HEK293 (cell line): ENCODE results near the gene NPIPA5.
"Not testable (repeated sequence)": the region's sequence is repeated elsewhere in the genome, so short reads cannot be mapped to it uniquely, and the experiment has no call there.

Experiments used
- CTCF ChIP-seq: fragments of 450-650 bp; formaldehyde crosslinking; IDR thresholded peaks from 2 replicates; pipeline ENCODE4 v1.5.1; 2016; ENCODE audit warnings: missing biosample characterization, missing genetic modification characterization
- PATZ1 ChIP-seq: fragments of 450-650 bp; formaldehyde crosslinking; IDR thresholded peaks from 2 replicates; pipeline ENCODE4 v1.5.1; 2016; ENCODE audit warnings: missing biosample characterization, missing genetic modification characterization
- TRIM28 ChIP-seq: IDR thresholded peaks from 2 replicates; pipeline ENCODE4 v1.6.1; 2011; ENCODE audit warnings: low read length, control low read depth, borderline replicate concordance
- ZBTB20 ChIP-seq: fragments of 450-650 bp; formaldehyde crosslinking; IDR thresholded peaks from 2 replicates; pipeline ENCODE4 v1.5.1; 2016; ENCODE audit warnings: missing biosample characterization, missing genetic modification characterization
- ZBTB26 ChIP-seq: fragments of 450-650 bp; formaldehyde crosslinking; optimal IDR thresholded peaks from 2 replicates; pipeline ENCODE3; 2016; ENCODE audit warnings: missing biosample characterization, mild to moderate bottlenecking, missing genetic modification characterization
- ZNF148 ChIP-seq: fragments of 450-650 bp; formaldehyde crosslinking; IDR thresholded peaks from 2 replicates; pipeline ENCODE4 v1.5.0; 2017; ENCODE audit warnings: missing biosample characterization, missing genetic modification characterization, borderline replicate concordance
- ZNF768 ChIP-seq: fragments of 450-650 bp; formaldehyde crosslinking; IDR thresholded peaks from 2 replicates; pipeline ENCODE4 v1.5.1; 2018; ENCODE audit warnings: missing biosample characterization, mild to moderate bottlenecking, missing genetic modification characterization
- ZNF776 ChIP-seq: fragments of 450-650 bp; formaldehyde crosslinking; IDR thresholded peaks from 2 replicates; pipeline ENCODE4 v1.5.0; 2017; ENCODE audit warnings: missing biosample characterization, missing genetic modification characterization, borderline replicate concordance
- ZNF777 ChIP-seq: fragments of 450-650 bp; formaldehyde crosslinking; IDR thresholded peaks from 2 replicates; pipeline ENCODE4 v1.5.1; 2017; ENCODE audit warnings: missing biosample characterization, missing genetic modification characterization, borderline replicate concordance

- TF ChIP-seq CTCF (tag by site-specific recombination); ZNF776; ZBTB20 (tag by site-specific recombination); ZNF777 (tag by site-specific recombination); TRIM28; ZNF768 (tag by site-specific recombination); PATZ1 (tag by site-specific recombination); ZBTB26; ZNF148 (tag by site-specific recombination): not testable (repeated sequence)
Observed at GRCh38 chr16:15351745-15352144, 26.3 kb downstream of the NPIPA5 start.
